HAP-1 (cell line): ENCODE measurements around the gene NBPF14.
"Not testable (repeated sequence)": the region's sequence is repeated elsewhere in the genome, so short reads cannot be mapped to it uniquely, and the experiment has no call there.

Experiments used
- DNase-seq, 2 experiments: peaks; one replicate each; pipeline ENCODE4 v3.0.0-alpha.2; 2016 to 2020; ENCODE audit warnings: low spot score in 2 of 2
- H3K27me3 ChIP-seq: fragments of 250-450 bp; sonication (Bioruptor Pico); 2 replicates; pipeline ENCODE4 v1.5.1; 2020; ENCODE audit warnings: low read depth, mild to moderate bottlenecking, moderate library complexity
- H3K36me3 ChIP-seq: fragments of 250-450 bp; sonication (Bioruptor Pico); replicated peaks from 2 replicates; pipeline ENCODE4 v1.5.1; 2020; ENCODE audit warnings: mild to moderate bottlenecking
- H3K4me1 ChIP-seq: fragments of 250-450 bp; sonication (Bioruptor Pico); 2 replicates; pipeline ENCODE4 v1.5.1; 2020; ENCODE audit warnings: mild to moderate bottlenecking
- H3K4me3 ChIP-seq: fragments of 250-450 bp; sonication (Bioruptor Pico); 2 replicates; pipeline ENCODE4 v1.5.1; 2020; ENCODE audit warnings: mild to moderate bottlenecking, moderate library complexity
- H3K9me3 ChIP-seq: fragments of 250-450 bp; sonication (Bioruptor Pico); 2 replicates; pipeline ENCODE4 v1.5.1; 2020; ENCODE audit warnings: mild to moderate bottlenecking, moderate library complexity
- in situ Hi-C: fragments of 300-500 bp; cut with MboI; formaldehyde crosslinking; loops from 3 replicates; pipeline ENCODE4 v1.14.3; 2020; ENCODE audit warnings: low sequenced_read_pairs, inconsistent platforms, mixed read lengths

The NBPF14 gene

GRCh38 chr1:148522072-148522471 lies 73.7 kb downstream of the NBPF14 start:
- in situ Hi-C loops, H3K27me3 ChIP-seq, H3K9me3 ChIP-seq, H3K4me1 ChIP-seq, H3K36me3 ChIP-seq: not testable (repeated sequence)
- H3K4me3 ChIP-seq: peak overlapping the region; percentile 14
- peak; percentile 69 to 89 for DNase-seq

GRCh38 chr1:148514310-148514709 lies 81.5 kb downstream of the NBPF14 start:
- H3K4me3 ChIP-seq, DNase-seq, in situ Hi-C loops, H3K36me3 ChIP-seq, H3K27me3 ChIP-seq, H3K9me3 ChIP-seq, H3K4me1 ChIP-seq: not testable (repeated sequence)

GRCh38 chr1:148512571-148513184 lies 83.1 kb downstream of the NBPF14 start:
- in situ Hi-C loops, H3K4me3 ChIP-seq, H3K4me1 ChIP-seq, H3K27me3 ChIP-seq, H3K36me3 ChIP-seq, H3K9me3 ChIP-seq, DNase-seq: not testable (repeated sequence)

GRCh38 chr1:148493933-148494332 lies 101.9 kb downstream of the NBPF14 start:
- H3K9me3 ChIP-seq, in situ Hi-C loops, DNase-seq, H3K36me3 ChIP-seq, H3K4me3 ChIP-seq, H3K4me1 ChIP-seq, H3K27me3 ChIP-seq: not testable (repeated sequence)

GRCh38 chr1:148483029-148483428 lies 112.8 kb downstream of the NBPF14 start, which contains the start of gene PPIAL4G:
Gene PPIAL4G (minus strand): TSS chr1:148483302. CDS start chr1:148483252, 50 bp downstream.
- in situ Hi-C loops, H3K9me3 ChIP-seq, H3K4me3 ChIP-seq, DNase-seq, H3K4me1 ChIP-seq, H3K36me3 ChIP-seq, H3K27me3 ChIP-seq: not testable (repeated sequence)
